Stimulated activated CD4-positive, alpha-beta T cell treated with anti-CD3 and anti-CD28 coated beads, Interleukin-1b, Interleukin-23, amount 100 ng/mL, for 24 hours (primary cell): ENCODE measurements around the gene DCTD.
"Not testable (repeated sequence)": the region's sequence is repeated elsewhere in the genome, so short reads cannot be mapped to it uniquely, and the experiment has no call there.

Experiments
- DNase-seq, 4 experiments: peaks; one replicate each; pipeline ENCODE4 v3.0.0-alpha.2; 2020; ENCODE audit warnings: low read depth in 4 of 4, low spot score in 1 of 4

The DCTD gene

DNA sequence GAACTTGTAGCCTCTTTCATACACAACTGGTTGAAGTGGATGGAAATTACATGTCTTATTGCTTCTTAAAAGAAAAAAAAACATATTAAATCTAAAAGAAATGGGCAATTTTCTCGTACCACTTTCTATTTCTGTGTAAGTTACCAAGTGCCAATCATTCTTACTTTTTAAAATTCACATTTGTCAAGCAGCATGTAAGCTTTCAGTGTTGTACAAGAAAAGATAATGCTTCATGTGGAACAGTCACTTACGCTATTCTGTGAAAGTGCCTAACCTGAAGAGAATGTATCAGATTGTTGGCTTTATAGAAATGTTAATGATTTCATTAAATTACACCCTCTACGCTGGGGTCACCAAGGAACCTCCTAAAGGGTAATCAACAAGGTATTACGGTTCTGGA, 4.4 kb upstream of the DCTD start:
- no peak for DNase-seq

DNA sequence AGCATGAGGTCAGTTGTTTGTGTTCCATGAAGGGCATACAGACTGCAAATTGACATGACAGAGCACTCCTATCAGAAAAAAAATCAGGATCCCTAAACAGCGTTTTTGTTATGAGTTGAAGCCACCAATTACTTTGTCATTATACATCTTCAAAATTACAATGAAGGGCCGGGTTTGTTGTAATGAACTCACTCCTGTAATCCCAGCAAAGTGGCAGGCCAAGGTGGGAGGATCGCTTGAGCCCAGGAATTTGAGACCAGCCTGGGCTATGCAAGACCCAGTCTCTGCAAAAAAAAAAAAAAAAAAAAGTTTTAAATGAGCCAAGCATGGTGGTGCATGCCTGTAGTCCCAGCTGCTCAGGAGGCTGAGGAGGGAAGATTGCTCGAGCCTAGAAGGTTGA, 3.5 kb upstream of the DCTD start:
- no peak for DNase-seq

DNA sequence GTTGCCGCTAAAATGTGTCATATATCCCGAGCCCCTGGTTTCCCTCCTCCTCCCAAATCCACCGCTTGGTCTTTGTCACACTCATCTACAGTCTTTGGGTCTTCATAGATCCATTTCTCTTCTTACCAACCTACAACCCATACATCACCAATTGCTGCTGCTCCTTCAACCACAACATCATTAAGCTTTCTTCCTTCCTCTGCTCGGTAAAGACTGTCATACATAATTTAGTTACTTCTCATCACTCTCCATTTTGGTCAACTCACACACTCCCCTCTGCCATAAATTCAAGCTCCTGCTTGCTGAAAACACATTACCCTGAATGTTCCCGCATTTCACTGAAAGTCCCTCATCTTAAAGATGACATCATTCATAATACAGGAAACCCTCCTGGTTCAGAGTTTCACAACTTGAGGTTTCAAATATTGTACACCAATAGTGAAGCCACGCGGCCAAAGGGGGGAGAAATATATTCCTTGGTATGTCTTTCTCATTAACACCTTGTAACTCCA, 1.7 kb upstream of the DCTD start:
- peak in 1 of 4 experiments; percentile 11 for DNase-seq

DNA sequence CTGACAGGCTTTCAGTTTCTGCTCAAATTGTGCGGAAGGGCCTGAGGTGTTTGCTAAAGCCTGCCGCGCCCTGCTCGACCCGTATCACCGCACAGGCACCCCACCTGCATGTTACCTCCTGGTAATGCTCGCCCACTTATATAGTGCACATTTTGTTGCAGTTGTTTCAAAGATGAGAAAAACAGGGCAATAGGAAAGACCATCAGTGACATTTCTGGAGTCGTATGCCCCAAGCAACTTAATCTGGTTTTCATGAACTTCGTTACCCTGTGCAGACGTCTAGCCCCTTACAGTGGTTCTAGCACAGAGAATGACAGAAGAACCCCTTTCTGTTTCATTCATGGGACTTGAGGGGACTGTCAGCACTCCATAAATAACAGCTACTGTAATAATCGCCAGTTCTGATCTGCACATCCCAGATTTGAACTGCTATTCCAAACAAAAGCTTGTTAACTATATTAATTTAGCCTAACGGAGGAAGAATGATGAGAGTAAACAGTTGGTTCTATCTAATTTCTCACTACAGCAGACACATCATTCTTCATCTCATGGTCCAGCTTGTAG, 940 bp upstream of the DCTD start:
- no peak for DNase-seq

DNA sequence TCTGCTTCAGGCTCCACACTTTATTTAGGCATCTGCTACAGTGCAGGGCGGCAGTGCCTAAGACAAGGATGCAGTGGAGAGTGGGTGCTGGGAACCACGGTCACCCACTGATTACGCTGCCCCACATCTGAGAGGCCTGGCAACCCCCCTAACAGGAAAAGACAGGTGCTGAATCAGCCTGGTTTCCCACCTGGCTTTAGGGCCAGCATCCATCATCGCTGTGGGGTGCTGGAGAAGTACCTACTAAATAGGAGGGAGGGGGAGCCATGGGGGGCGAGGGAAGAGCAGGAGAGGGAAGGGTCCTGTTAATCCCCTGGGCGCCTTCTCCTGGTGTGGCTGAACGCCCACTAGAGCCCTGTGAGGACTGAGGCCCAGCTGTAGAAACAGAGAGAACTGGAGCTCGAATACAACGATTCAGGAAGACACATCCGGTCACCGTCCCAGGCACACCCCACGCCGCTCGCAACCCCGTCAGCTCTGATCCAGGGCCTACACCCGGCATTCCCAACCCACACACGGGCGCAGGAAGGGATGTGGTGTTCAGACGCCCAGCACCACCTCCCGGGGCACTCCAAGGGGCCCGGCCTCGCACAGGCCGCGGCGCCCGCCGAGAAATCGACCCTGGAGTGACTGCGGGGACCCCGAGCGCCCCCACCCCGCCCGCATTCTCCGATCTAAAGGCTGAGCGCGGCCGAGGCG, 554 bp downstream of the DCTD start:
- DNase-seq, result peak in 1 of 4 experiments; percentile 14

DNA sequence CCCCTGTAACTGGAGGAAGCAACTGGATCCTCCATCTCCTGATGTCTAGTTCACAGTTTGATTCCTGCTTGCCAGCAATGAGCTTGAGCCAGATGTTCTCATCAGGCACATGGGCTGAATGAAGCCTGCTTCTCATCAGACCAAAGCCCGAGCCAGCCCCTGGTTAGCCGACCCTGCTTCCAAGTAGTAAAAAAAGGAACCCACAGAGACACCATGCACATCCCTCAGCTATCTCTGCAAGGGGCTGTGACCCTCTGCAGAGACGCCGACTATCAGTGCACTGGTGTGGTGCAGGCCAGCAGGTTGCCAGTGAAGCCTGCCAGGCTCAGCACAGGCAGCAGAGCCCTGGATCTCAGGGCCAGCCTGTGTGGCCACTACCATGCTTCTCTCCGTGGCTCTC, 2.8 kb downstream of the DCTD start:
- DNase-seq, result no peak

DNA sequence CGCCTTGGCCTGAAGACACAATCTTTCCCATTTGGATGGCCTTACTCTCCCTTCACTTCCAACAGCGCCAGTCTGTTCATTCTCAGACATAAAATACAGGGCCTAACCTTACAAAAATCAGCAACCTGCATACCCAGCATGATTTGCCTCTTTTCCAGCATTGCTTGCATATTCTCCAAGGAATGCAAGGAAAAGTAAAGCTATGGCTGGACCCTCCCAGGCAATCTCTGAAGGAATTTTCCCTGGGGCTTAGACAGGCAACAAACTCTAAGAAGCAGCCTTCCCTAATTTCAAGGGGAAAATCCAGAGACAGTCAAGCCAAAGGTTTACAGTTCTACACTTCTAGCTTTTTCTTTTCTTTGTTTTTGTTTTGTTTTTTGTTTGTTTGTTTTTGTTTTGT, 3.6 kb downstream of the DCTD start:
- no peak for DNase-seq

DNA sequence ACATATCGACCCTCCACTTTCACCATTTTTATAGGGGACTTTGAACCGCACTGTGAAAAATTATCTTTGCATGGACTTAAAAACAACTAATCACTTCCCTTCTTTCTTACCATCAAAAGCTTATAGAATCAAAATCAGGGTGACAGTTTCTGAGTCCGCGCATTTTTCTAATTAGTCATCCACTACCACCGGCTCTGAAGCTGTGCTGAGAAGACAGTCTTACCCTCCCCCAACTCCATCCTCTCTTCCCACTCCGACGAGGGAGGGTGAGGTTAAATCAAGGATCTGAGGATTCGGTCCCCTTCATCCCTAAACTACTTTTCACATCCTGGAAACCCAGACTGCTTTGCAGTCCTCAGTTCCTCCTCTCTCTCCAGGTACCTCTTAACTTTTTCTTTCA, 4.2 kb downstream of the DCTD start:
- no peak for DNase-seq

DNA sequence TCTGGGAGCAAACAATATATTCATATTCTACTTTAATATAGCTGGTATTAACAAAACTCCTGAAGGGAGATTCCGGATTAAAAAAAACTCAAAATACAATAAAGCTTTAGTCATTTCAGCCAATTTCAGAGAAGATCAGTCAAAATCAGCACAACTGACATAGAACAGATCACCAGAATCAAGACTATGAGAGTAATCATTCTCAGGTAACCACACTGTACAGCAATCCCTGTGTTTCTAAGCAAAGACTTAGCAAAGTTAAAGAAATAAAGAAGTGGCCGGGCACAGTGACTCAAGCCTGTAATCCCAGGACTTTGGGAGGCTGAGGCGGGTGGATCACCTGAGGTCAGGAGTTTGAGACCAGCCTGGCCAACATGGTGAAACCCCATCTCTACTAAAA, 9.1 kb downstream of the DCTD start:
- DNase-seq, result no peak

DNA sequence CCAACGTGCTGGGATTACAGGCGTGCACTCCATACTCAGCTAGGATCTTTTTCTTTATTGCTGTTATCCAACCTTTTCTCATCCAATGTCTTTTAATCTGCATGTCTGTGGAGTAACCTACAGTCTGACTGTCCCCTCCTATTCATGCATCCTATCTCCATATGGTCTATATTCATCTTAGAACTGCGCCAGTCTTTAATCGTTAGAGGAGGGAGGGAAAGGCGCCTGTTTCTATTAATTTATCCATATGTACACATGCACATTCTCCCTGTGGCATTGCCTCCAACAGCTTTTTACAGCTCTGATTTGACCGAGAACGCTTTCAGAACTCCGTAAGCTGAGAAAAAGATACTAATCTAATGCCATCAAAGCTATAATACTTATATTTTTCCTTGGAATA, 9.8 kb downstream of the DCTD start:
- no peak for DNase-seq

DNA sequence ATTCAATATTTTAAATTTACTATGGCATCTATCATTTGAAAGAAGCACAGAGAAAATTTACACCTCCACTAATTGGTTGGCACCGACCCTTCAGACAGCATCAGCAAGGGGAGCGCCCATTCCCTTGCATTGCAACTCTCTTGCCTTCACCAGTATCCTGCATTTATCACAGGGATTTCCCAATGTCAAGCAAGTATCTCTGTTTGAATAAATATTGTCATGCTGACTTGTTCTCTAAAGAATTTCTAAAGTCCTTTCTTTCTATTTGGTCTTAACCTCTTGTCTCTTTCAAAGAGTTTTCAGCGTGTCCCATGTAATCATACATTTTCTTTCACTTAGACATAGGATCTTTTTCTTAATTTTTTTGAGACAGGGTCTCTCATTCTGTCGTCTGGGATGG, 10.4 kb downstream of the DCTD start:
- DNase-seq, result no peak

DNA sequence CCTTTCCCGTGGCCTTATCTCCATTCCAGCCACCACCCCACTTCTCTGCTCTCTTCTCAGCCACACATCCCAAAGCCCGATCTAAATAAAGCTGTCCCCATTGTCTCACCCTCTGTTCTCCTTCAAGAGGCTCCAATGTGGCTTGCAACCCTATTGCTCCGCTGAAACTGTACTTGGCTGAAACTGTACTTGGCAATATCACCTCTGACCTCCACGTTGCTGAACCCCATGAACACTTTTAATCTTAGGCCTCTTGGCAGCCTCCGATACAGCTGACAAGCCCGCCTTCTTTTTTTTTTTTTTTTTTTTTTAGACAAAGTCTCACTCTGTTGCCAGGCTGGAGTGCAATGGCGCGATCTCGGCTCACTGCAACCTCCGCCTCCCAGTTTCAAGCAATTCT, 12.1 kb downstream of the DCTD start:
- no peak for DNase-seq

DNA sequence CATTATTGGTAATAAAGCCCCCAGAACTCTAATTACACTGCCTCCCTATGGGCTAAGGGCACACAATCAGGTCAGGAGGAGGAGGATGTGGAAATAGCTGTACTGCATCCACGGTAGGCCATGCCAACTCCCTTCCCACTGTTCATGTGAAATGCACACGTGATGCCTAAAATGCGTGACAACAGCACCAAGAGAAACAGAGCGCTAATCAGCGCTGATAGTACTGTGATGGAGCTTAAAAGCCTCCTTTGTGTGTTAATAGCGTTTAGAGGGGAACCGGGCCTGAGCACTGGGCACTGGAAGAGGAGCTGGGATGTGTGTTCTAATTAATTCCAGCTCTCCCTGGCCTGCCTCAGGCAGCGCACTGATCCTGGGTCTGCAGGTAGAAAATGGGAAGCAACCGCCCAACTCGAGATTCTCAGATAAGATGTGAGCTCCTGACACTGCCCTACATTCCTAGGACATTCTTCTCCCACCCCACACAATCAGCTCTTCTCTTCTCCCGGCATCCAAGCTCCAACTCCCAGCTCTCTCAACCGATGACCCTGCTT, 12.9 kb downstream of the DCTD start:
- no peak for DNase-seq

DNA sequence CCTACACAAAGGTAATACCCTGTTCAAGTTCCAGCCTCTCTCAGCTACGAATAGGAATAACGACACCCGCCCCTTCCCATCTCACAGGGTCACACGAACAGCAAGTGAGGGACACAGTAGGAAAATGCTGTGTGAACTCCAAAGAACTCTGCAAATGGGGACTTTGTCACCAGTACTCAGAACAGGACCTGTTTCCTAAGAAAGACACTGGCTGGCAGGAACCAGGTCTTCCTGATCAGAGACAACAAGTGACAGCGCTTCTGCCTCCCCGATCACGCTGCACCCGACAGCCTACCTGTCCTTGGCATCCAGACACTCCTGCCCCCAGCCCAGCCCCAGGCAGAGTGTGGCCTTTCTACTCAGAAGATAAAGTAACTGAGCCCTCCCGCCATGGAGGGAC, 14.2 kb downstream of the DCTD start:
- DNase-seq, result no peak

DNA sequence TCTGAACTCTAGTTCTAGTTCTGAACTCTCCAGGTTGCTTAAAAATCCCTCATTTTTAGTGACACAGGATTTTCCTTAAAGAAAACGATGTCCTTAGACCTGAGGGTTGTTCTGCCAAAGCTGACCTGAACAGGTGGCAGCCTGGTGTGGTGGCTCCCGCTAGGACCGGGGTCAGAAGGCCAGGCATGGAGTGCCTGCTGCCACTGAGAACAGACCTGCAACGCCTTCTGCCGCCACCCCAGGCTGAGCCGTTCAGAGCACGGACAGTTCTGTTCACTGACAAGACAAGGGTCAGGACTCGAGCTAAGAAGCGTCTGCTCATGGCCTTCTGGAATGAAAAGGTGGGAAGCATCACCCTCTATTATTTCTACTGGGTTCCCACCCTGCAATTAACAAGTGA, 15.8 kb downstream of the DCTD start:
- no peak for DNase-seq

DNA sequence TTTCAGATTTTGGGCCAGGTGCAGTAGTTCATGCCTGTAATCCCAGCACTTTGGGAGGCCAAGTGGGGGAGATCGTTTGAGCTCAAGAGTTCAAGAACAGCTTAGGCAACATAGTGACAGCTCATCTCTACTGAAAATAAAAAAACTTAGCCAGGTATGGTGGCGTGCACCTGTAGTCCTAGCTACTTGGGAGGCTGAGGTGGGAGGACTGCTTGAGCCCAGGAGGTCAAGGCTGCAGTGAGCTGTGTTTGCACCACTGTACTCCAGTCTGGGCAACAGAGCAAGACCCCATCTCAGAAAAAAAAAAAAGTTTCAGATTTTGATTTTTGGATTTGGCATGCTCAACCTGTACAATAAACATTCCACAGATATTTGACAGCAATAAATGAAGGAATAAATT, 17.2 kb downstream of the DCTD start:
- DNase-seq, result not testable (repeated sequence)

DNA sequence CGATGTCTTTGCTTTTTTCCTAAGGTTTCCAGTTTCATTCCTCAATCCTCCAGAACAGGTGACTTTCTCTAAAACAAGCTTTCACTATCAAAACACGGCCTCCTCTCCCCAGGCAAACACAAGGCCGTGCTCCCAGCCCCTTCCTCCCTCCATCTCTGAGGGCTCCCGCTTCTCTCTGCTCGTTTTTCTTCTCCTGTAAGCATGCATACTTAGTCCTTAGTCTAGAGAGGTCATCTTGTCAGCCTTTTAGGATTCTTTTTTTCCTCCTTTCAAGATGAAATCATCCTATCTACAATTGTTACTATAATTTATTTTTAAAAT, 18.7 kb downstream of the DCTD start:
- no peak for DNase-seq

DNA sequence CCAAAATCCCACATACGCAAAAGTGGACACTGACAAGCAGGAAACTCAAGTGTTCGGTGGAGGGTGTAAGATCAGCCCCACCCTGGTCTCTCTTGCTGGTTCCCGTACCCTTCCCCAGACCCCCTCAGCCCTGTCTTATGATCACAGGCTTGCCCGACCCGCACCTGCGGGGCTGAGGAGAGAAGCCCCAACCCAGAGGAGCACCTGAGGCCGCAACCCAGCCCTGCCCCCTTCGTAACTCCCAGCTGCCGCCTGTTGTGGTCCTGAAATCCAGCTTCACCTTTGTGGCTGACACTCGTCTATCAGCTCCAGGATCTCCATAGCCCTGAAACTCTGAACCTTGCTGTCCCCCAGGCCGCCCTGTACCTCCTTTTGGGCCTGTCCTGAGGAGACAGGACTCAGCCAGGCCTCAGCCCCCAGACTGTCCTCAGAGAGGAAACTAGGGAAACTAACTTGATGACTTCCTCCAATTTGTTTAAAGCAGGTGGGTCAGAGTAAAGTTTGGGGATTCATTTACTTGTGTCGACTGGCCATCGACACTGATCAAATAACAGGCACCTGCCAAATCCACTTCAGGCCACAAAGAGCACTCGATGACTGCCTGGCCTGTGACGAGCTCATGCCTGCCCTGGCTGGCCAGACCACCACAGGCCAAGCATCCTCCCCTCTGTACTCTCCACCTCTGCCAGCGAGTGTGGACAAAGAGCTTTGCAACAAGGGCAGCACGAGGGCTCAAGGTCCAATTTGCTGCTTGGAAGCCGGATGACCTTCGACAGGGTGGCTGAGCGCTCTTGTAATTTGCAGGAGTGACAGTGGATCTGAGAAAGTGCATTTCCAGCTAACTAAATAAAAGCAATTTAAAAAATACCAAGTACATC, 19.3 kb downstream of the DCTD start:
- no peak for DNase-seq

DNA sequence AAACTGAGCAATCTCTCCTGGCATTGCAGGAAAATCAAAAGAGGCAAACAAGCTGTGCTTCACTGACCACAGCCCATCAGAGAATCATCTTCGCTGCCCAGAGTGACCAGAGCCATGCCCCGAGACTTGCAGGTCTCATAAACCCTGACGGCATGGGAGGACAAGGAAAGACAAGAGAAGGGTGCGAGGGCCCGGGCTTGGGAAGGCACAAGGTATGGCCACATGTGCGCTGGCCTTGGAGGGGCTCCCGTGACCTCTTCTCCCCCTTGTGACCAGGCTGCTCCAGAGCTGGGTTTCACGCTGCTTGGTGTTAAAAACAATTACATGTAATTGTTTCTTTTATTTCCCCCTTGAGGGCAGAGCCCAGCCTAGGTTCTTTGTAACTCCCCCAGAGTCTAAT, 20.8 kb downstream of the DCTD start:
- no peak for DNase-seq

DNA sequence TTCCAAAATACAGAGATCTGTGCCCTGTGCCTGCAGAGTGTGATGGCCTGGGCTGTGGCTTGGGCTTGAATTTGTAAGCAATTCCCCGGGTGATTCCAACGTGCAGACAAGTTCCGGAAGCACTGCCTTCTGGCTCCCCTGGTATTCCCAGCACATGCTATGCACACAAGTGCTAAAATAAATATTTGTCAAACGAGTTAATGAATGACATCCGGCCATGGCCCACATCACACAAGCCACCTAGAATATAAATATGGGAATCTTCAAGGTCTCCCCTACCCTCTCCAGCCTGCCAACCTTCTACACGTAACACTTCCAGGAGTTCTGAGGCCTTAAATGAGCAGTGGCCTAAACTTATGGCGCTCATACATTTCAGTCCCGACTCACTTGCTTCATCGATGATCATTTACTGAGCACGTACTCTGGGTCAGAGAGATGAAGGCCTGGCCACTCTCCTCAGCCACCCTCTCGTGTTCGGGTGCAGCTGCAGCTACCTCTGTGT, 21.3 kb downstream of the DCTD start:
- DNase-seq, result no peak

DNA sequence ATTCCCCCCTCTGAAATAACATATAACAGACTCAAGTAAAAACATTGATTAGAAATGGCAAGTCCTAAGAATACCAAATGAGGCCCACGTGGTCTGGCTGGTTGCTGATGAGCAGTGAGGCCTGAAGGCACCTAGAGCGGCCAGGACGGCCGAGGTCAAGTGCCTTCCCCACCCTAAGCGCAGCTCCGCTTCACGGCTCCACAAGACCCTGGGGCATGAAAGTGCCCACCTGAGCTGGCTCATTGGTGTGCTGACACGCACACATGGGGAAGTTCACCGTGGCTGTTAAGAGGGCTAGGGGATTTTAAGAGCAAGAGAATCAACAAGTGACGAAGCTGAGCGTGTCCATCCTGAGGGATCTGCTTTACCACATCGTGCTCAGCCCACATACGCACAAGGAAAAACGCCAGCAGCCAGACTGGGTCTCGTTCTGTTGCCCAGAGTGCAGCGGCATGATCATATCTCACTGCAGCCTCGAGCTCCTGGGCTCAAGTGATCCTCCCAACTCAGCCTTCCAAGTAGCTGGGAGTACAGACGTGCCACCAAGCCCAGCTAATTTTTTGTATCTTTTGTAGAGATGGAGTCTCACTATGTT, 22.4 kb downstream of the DCTD start:
- no peak for DNase-seq
